Osteoblast (primary cell): ENCODE data around the gene CD19. TPM values are rescaled to one million over a fixed set of nuclear protein-coding genes. Genes with fewer than 3 reads are reported as not detected.

Experiments
- DNase-seq: peaks from one replicate; pipeline ENCODE4 v3.0.0; 2011; ENCODE audit warnings: low spot score, mixed read lengths; ENCODE audit not compliant: insufficient read length; ENCODE audit errors: missing footprints
- H2AFZ ChIP-seq: 2 replicates; pipeline ENCODE4 v1.6.0; 2011; ENCODE audit warnings: mild to moderate bottlenecking, low read length
- H3K27ac ChIP-seq: 2 replicates; pipeline ENCODE4 v1.5.1; 2011; ENCODE audit warnings: mild to moderate bottlenecking, low read depth, low read length, moderate library complexity
- H3K27me3 ChIP-seq: 2 replicates; pipeline ENCODE4 v1.6.0; 2012; ENCODE audit warnings: mild to moderate bottlenecking, control low read depth, inconsistent platforms, low read length, moderate library complexity; ENCODE audit not compliant: insufficient read depth
- H3K36me3 ChIP-seq: 2 replicates; pipeline ENCODE4 v1.5.1; 2011; ENCODE audit warnings: mild to moderate bottlenecking, low read length, control low read depth, moderate library complexity; ENCODE audit not compliant: insufficient read depth
- H3K4me1 ChIP-seq: 2 replicates; pipeline ENCODE4 v1.5.1; 2011; ENCODE audit warnings: mild to moderate bottlenecking, low read length, control low read depth, moderate library complexity; ENCODE audit not compliant: insufficient read depth
- H3K4me2 ChIP-seq: 2 replicates; pipeline ENCODE4 v1.6.0; 2011; ENCODE audit warnings: mild to moderate bottlenecking, low read length; ENCODE audit not compliant: insufficient read depth
- H3K4me3 ChIP-seq: fragments of 200-600 bp; sonication (generic); 3 replicates; pipeline ENCODE4 v1.5.1; 2012; ENCODE audit warnings: mild to moderate bottlenecking, low read length, inconsistent platforms; ENCODE audit not compliant: insufficient read depth
- H3K79me2 ChIP-seq: 2 replicates; pipeline ENCODE4 v1.6.0; 2012; ENCODE audit warnings: mild to moderate bottlenecking, low read length, control low read depth, inconsistent platforms; ENCODE audit not compliant: insufficient read depth
- H3K9me3 ChIP-seq: 2 replicates; pipeline ENCODE4 v1.5.1; 2011; ENCODE audit warnings: low read depth, low read length, control low read depth
- H4K20me1 ChIP-seq: 2 replicates; pipeline ENCODE4 v1.6.0; 2012; ENCODE audit warnings: mild to moderate bottlenecking, low read length, control low read depth; ENCODE audit not compliant: insufficient read depth
- total RNA-seq: library from RNA; depleted of rRNA; stranded (reverse); fragments of >200 nt; gene quantifications from 2 replicates; pipeline ENCODE4 v1.2.3, GENCODE V29; 2012
- TF ChIP-seq, protein P1 (sequence below): IDR thresholded peaks from 2 replicates; pipeline ENCODE4 v1.5.1; 2011; ENCODE audit warnings: mild to moderate bottlenecking, low read depth, low read length, moderate library complexity; ENCODE audit errors: extremely low read depth

The CD19 gene
- total RNA-seq, 1 donor, result not detected

DNA sequence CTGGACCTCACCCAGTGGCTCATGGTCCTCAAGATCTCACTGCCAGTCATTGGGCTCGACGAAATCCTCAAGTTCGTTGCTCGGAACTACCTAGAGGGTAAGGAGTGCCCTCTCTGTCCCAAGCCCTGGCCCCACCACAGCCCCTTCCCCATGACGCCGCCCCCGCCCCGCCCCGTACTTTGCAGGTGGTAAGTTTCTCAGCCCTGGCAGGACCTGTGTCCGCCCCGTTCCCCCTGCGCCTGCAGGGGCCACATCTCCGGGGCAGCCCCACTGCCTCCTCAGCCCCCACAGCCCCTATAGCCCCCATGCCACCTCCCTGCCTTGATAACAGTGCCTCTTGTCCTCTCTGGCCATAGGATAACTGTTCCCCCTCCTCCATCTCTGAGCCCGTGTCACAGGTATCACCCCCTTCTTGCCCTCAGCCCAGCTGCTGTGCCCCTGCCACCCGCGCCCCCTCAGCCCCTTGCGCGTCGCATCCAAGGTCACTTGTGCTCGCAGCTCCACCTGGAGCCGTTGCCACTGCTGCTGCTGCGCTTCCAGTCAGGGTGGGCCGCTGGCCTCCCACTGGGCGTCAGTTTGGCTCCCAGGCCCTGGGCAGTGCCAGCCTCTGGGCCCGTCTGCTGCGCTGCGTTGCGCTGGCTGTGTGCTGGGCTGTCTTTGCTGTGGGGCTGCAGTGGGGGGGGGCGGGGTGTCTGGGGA lies 28.3 kb upstream of the CD19 start:
- no peak overlapping the region for H2AFZ ChIP-seq
- no peak overlapping the region for H3K4me2 ChIP-seq
- H3K9me3 ChIP-seq, result no peaks in the 10 kb centered on the region
- H3K4me3 ChIP-seq, result no peak overlapping the region
- no peak for DNase-seq
- no peak overlapping the region for H3K27ac ChIP-seq
- peaks cover 4% of the 10 kb centered on the region for H3K36me3 ChIP-seq
- H4K20me1 ChIP-seq, result no peaks in the 10 kb centered on the region
- no peaks in the 10 kb centered on the region for H3K27me3 ChIP-seq
- H3K4me1 ChIP-seq, result no peaks in the 10 kb centered on the region
- TF ChIP-seq, protein P1, sequence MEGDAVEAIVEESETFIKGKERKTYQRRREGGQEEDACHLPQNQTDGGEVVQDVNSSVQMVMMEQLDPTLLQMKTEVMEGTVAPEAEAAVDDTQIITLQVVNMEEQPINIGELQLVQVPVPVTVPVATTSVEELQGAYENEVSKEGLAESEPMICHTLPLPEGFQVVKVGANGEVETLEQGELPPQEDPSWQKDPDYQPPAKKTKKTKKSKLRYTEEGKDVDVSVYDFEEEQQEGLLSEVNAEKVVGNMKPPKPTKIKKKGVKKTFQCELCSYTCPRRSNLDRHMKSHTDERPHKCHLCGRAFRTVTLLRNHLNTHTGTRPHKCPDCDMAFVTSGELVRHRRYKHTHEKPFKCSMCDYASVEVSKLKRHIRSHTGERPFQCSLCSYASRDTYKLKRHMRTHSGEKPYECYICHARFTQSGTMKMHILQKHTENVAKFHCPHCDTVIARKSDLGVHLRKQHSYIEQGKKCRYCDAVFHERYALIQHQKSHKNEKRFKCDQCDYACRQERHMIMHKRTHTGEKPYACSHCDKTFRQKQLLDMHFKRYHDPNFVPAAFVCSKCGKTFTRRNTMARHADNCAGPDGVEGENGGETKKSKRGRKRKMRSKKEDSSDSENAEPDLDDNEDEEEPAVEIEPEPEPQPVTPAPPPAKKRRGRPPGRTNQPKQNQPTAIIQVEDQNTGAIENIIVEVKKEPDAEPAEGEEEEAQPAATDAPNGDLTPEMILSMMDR, result no peak
- no peaks in the 10 kb centered on the region for H3K79me2 ChIP-seq

DNA sequence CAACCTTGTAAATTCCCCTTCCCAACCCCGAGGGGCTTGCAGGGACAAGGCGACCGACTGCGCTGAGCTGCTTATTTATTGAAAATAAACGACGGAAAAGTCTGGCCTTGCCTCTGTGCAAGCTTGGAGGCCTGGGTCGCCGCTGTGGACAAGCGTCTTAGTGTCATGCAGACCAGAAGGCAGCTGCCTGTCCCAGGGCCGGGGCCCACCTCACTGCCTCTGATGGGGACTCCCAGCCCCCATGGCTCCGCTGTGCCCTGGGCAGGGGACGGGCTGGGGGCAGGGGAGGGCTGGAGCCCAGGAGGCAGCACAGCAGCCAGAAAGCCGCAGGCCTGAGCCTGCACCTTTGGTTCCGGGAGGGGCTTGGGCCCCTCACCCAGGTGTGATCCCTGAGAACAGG lies 27.4 kb upstream of the CD19 start:
- H3K36me3 ChIP-seq, result peaks cover 7% of the 10 kb centered on the region
- no peak overlapping the region for H2AFZ ChIP-seq
- H3K4me3 ChIP-seq, result no peak overlapping the region
- no peaks in the 10 kb centered on the region for H3K79me2 ChIP-seq
- no peak overlapping the region for H3K27ac ChIP-seq
- DNase-seq, result no peak
- TF ChIP-seq, protein P1, result no peak
- no peaks in the 10 kb centered on the region for H3K4me1 ChIP-seq
- no peaks in the 10 kb centered on the region for H4K20me1 ChIP-seq
- no peak overlapping the region for H3K4me2 ChIP-seq
- H3K9me3 ChIP-seq, result no peaks in the 10 kb centered on the region
- H3K27me3 ChIP-seq, result no peaks in the 10 kb centered on the region

DNA sequence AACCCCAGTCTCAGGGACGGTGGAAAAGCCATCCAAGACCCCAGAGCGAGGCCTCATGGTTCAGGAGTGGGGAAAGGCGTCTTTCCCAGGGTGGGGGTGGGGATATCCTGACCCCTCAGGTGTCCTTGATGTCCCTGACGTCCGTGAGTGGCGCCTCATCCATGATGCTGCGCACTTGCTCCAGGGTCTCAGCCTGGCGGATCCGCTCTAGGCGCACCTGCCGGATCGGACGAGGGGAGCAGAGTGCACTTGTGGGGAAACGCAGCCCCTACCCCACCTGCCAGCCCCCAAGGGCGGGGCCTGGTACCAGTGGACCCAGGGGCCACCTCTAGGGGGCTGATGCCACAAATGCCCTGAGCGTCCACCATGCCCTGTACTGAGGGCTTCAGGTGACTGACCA lies 26.9 kb upstream of the CD19 start:
- no peak overlapping the region for H3K4me2 ChIP-seq
- no peaks in the 10 kb centered on the region for H4K20me1 ChIP-seq
- no peak overlapping the region for H3K4me3 ChIP-seq
- no peak for DNase-seq
- H3K27ac ChIP-seq, result no peak overlapping the region
- no peaks in the 10 kb centered on the region for H3K79me2 ChIP-seq
- no peaks in the 10 kb centered on the region for H3K9me3 ChIP-seq
- TF ChIP-seq, protein P1, result no peak
- no peak overlapping the region for H2AFZ ChIP-seq
- peaks cover 7% of the 10 kb centered on the region for H3K36me3 ChIP-seq
- H3K4me1 ChIP-seq, result no peaks in the 10 kb centered on the region
- H3K27me3 ChIP-seq, result no peaks in the 10 kb centered on the region

DNA sequence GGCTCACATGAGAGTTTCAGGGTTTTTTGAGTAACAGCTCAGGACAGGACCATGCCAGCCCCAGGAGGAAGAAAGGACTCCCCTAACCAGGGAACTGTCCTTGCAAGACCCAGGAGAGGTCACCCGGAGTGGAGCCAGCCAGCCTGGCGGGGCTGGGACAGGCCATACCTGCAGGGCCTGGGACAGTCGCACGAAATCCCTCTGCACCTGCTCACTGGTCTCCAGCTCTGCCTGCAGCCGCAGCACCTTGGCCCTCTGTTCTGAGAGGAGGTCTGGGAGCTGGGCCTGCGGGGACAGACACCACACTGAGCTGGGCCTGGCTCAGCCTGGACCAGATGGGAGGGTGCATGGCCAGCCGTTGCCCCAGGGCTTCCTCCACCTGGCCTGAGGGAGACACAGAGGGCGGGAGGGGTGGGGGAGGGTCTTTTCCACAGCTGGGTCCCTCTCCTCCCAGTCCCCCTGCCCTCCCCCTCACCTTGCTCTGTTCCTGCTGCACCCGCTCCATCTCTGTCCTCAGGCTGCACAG lies 26.5 kb upstream of the CD19 start:
- H3K27me3 ChIP-seq, result no peaks in the 10 kb centered on the region
- no peak overlapping the region for H3K4me2 ChIP-seq
- no peaks in the 10 kb centered on the region for H3K4me1 ChIP-seq
- H3K79me2 ChIP-seq, result no peaks in the 10 kb centered on the region
- no peak overlapping the region for H2AFZ ChIP-seq
- DNase-seq, result no peak
- H3K4me3 ChIP-seq, result no peak overlapping the region
- peaks cover 7% of the 10 kb centered on the region for H3K36me3 ChIP-seq
- no peaks in the 10 kb centered on the region for H4K20me1 ChIP-seq
- H3K27ac ChIP-seq, result no peak overlapping the region
- TF ChIP-seq, protein P1, result no peak
- H3K9me3 ChIP-seq, result no peaks in the 10 kb centered on the region
